H1 (cell line): ENCODE results near the gene LUZP1. TPM values are rescaled to one million over a fixed set of nuclear protein-coding genes. Genes with fewer than 3 reads are reported as not detected.

Source experiments
- CTCF ChIA-PET: fragments of 300-600 bp; sonication (Branson Sonifier 250); formaldehyde crosslinking; loops from one replicate; lab custom pipeline; 2021; ENCODE audit not compliant: partially characterized antibody; lab: Charles Lee
- POLR2A ChIA-PET: fragments of 300-600 bp; sonication (Branson Sonifier 250); formaldehyde crosslinking; loops from one replicate; lab custom pipeline; 2021; ENCODE audit warnings: inconsistent platforms; ENCODE audit not compliant: partially characterized antibody; lab: Charles Lee
- DNase-seq, 2 experiments: peaks; one replicate each; pipeline versions ENCODE4 v3.0.0 to v3.0.0-alpha.2; 2010 to 2022; ENCODE audit warnings: low spot score in 2 of 2, low read depth in 1 of 2, mixed read lengths in 1 of 2
- FAIRE-seq: peaks from 2 replicates; lab custom pipeline; 2011; peaks lifted over from hg19 to GRCh38; lab: Jason Lieb, UNC
- H2AFZ ChIP-seq: 2 replicates; pipeline ENCODE4 v1.8.1; 2012; ENCODE audit warnings: low read length, inconsistent platforms
- H2AK5ac ChIP-seq: 2 replicates; pipeline ENCODE4 v1.6.1; 2013; ENCODE audit warnings: low read depth, low read length
- H2BK120ac ChIP-seq: replicated peaks from 2 replicates; pipeline ENCODE3; 2013; ENCODE audit warnings: low read depth, low read length, inconsistent platforms
- H2BK12ac ChIP-seq: 2 replicates; pipeline ENCODE4 v1.6.1; 2013; ENCODE audit warnings: low read depth, low read length
- H2BK15ac ChIP-seq: 2 replicates; pipeline ENCODE4 v1.6.1; 2013; ENCODE audit warnings: low read length
- H2BK20ac ChIP-seq: 2 replicates; pipeline ENCODE4 v1.6.1; 2013; ENCODE audit warnings: low read length
- H2BK5ac ChIP-seq: 2 replicates; pipeline ENCODE4 v1.6.1; 2013; ENCODE audit warnings: low read depth, low read length
- H3K14ac ChIP-seq: 2 replicates; pipeline ENCODE4 v1.6.1; 2013; ENCODE audit warnings: inconsistent platforms; ENCODE audit not compliant: insufficient read length
- H3K18ac ChIP-seq: 2 replicates; pipeline ENCODE4 v1.6.1; 2013; ENCODE audit warnings: low read length; ENCODE audit errors: extremely low read depth
- H3K23ac ChIP-seq: 2 replicates; pipeline ENCODE4 v1.6.1; 2013; ENCODE audit warnings: inconsistent platforms; ENCODE audit not compliant: insufficient read length
- H3K23me2 ChIP-seq: 2 replicates; pipeline ENCODE4 v1.6.1; 2013; ENCODE audit warnings: low read depth, low read length
- H3K27ac ChIP-seq: 2 replicates; pipeline ENCODE4 v1.6.1; 2011; ENCODE audit warnings: low read depth, low read length, inconsistent platforms
- H3K27me3 ChIP-seq, 4 experiments: replicated peaks in 1 of 4; 1 replicate in 1 of 4; 2 replicates in 3 of 4; pipeline versions ENCODE4 v1.6.1 to v1.8.1; 2011 to 2013; ENCODE audit warnings: low read length in 3 of 4, mild to moderate bottlenecking in 3 of 4, inconsistent platforms in 2 of 4, mixed read lengths in 2 of 4, moderate library complexity in 1 of 4; ENCODE audit not compliant: control insufficient read depth in 3 of 4, insufficient read depth in 3 of 4; ENCODE audit errors: extremely low read depth in 1 of 4
- H3K36me3 ChIP-seq, 4 experiments: 2 replicates each; pipeline versions ENCODE4 v1.6.1 to v1.8.1; 2011 to 2013; ENCODE audit warnings: mild to moderate bottlenecking in 4 of 4, low read length in 3 of 4, moderate library complexity in 2 of 4, control low read depth in 1 of 4, inconsistent platforms in 1 of 4; ENCODE audit not compliant: insufficient read depth in 4 of 4, control insufficient read depth in 2 of 4
- H3K4ac ChIP-seq: replicated peaks from 2 replicates; pipeline ENCODE3; 2013; ENCODE audit warnings: low read length, low read depth, mixed read lengths, inconsistent platforms; ENCODE audit not compliant: insufficient read length
- H3K4me1 ChIP-seq, 4 experiments: replicated peaks in 1 of 4; 1 replicate in 1 of 4; 2 replicates in 3 of 4; pipeline versions ENCODE4 v1.6.1 to v1.8.1; 2011 to 2013; ENCODE audit warnings: low read length in 3 of 4, inconsistent platforms in 2 of 4, mixed read lengths in 1 of 4; ENCODE audit not compliant: insufficient read depth in 4 of 4, control insufficient read depth in 3 of 4
- H3K4me2 ChIP-seq, 2 experiments: 2 replicates each; pipeline versions ENCODE4 v1.6.1 to v1.8.1; 2011 to 2013; ENCODE audit warnings: low read depth in 2 of 2, low read length in 2 of 2, control low read depth in 1 of 2, inconsistent platforms in 1 of 2, mild to moderate bottlenecking in 1 of 2; ENCODE audit not compliant: insufficient read depth in 1 of 2
- H3K4me3 ChIP-seq, 4 experiments: fragments of 200-600, 300-600 bp in 1 of 4; sonication (generic), shearing (Covaris generic), sonication (Bioruptor Twin) in 1 of 4; 2 replicates each; pipeline versions ENCODE4 v1.5.1 to v1.8.1; 2011 to 2016; ENCODE audit warnings: low read length in 4 of 4, low read depth in 3 of 4, control low read depth in 2 of 4, inconsistent platforms in 2 of 4, mild to moderate bottlenecking in 2 of 4, mixed read lengths in 1 of 4, moderate library complexity in 1 of 4; ENCODE audit not compliant: insufficient read depth in 2 of 4; ENCODE audit errors: extremely low read depth in 1 of 4
- H3K56ac ChIP-seq: replicated peaks from 2 replicates; pipeline ENCODE3; 2013; ENCODE audit warnings: low read depth, mild to moderate bottlenecking, mixed read lengths, low read length, inconsistent platforms; ENCODE audit not compliant: insufficient read length
- H3K79me1 ChIP-seq: 2 replicates; pipeline ENCODE4 v1.6.1; 2013; ENCODE audit warnings: low read depth, low read length, control low read depth
- H3K79me2 ChIP-seq, 2 experiments: 2 replicates each; pipeline versions ENCODE4 v1.6.1 to v1.8.1; 2012 to 2013; ENCODE audit warnings: low read length in 2 of 2, mild to moderate bottlenecking in 2 of 2, inconsistent platforms in 1 of 2; ENCODE audit not compliant: insufficient read depth in 2 of 2, control insufficient read depth in 1 of 2
- H3K9ac ChIP-seq, 4 experiments: replicated peaks in 1 of 4; 1 replicate in 1 of 4; 2 replicates in 3 of 4; pipeline versions ENCODE4 v1.6.1 to v1.8.1; 2011 to 2013; ENCODE audit warnings: low read depth in 3 of 4, low read length in 3 of 4, control low read depth in 2 of 4, mild to moderate bottlenecking in 2 of 4, moderate library complexity in 2 of 4, inconsistent platforms in 1 of 4; ENCODE audit errors: extremely low read depth in 1 of 4
- H3K9me3 ChIP-seq, 2 experiments: 2 replicates each; pipeline versions ENCODE4 v1.6.1 to v1.8.1; 2012 to 2013; ENCODE audit warnings: mild to moderate bottlenecking in 2 of 2, moderate library complexity in 2 of 2, control low read depth in 1 of 2, inconsistent platforms in 1 of 2, low read depth in 1 of 2, low read length in 1 of 2, mixed read lengths in 1 of 2; ENCODE audit not compliant: insufficient read depth in 2 of 2
- H4K20me1 ChIP-seq, 2 experiments: replicated peaks in 1 of 2; 2 replicates each; pipeline versions ENCODE3 to v1.8.1; 2011 to 2013; ENCODE audit warnings: inconsistent platforms in 2 of 2, low read length in 2 of 2, mild to moderate bottlenecking in 1 of 2; ENCODE audit not compliant: insufficient read depth in 2 of 2, control insufficient read depth in 1 of 2
- H4K5ac ChIP-seq: 2 replicates; pipeline ENCODE4 v1.6.1; 2013; ENCODE audit warnings: low read length, low read depth, mixed read lengths, inconsistent platforms; ENCODE audit not compliant: insufficient read length
- H4K8ac ChIP-seq: 2 replicates; pipeline ENCODE4 v1.8.0; 2013; ENCODE audit warnings: mild to moderate bottlenecking, moderate library complexity, low read length, inconsistent platforms; ENCODE audit not compliant: insufficient read depth; ENCODE audit errors: extremely low read depth
- H4K91ac ChIP-seq: replicated peaks from 2 replicates; pipeline ENCODE3; 2013; ENCODE audit warnings: low read length, mixed read lengths, inconsistent platforms; ENCODE audit not compliant: insufficient read length
- BCL11A ChIP-seq, 2 experiments: IDR thresholded peaks; one replicate each; pipeline ENCODE4 v1.6.1; 2011; ENCODE audit warnings: low read depth in 2 of 2, low read length in 2 of 2, mild to moderate bottlenecking in 2 of 2
- CHD1 ChIP-seq: IDR thresholded peaks from 2 replicates; pipeline ENCODE4 v1.6.1; 2012; ENCODE audit warnings: low read depth, low read length, improper control_type of control experiment
- E2F6 ChIP-seq: IDR thresholded peaks from 2 replicates; pipeline ENCODE4 v1.6.1; 2012; ENCODE audit warnings: inconsistent platforms
- EGR1 ChIP-seq: IDR thresholded peaks from 2 replicates; pipeline ENCODE4 v1.6.1; 2011; ENCODE audit warnings: low read depth, low read length, borderline replicate concordance
- GTF2F1 ChIP-seq: IDR thresholded peaks from 2 replicates; pipeline ENCODE4 v1.6.1; 2012; ENCODE audit warnings: low read depth, low read length, improper control_type of control experiment, borderline replicate concordance
- MAFK ChIP-seq: IDR thresholded peaks from 2 replicates; pipeline ENCODE4 v1.6.1; 2012; ENCODE audit warnings: low read depth, mild to moderate bottlenecking, improper control_type of control experiment, low read length
- NANOG ChIP-seq: IDR thresholded peaks from 2 replicates; pipeline ENCODE4 v1.6.1; 2011; ENCODE audit warnings: low read length, low read depth, mild to moderate bottlenecking, inconsistent platforms; ENCODE audit not compliant: insufficient read depth, poor library complexity, severe bottlenecking
- NRF1 ChIP-seq: IDR thresholded peaks from 2 replicates; pipeline ENCODE4 v1.6.1; 2011; ENCODE audit warnings: mild to moderate bottlenecking, low read depth, low read length, improper control_type of control experiment
- SP1 ChIP-seq: IDR thresholded peaks from 2 replicates; pipeline ENCODE4 v1.6.1; 2011; ENCODE audit warnings: low read depth, low read length
- SP4 ChIP-seq: IDR thresholded peaks from 2 replicates; pipeline ENCODE4 v1.6.1; 2012; ENCODE audit warnings: low read length, inconsistent platforms
- SRF ChIP-seq: IDR thresholded peaks from 2 replicates; pipeline ENCODE4 v1.6.1; 2011; ENCODE audit warnings: mild to moderate bottlenecking, low read depth, low read length, moderate library complexity
- SUZ12 ChIP-seq: fragments of 200-600 bp; sonication (generic); IDR thresholded peaks from 2 replicates; pipeline ENCODE4 v1.6.1; 2012; ENCODE audit warnings: mild to moderate bottlenecking, inconsistent platforms, low read length, moderate library complexity, mixed read lengths
- TEAD4 ChIP-seq: IDR thresholded peaks from 2 replicates; pipeline ENCODE4 v1.6.1; 2012; ENCODE audit warnings: low read depth, low read length, inconsistent platforms, mixed read lengths
- ZNF274 ChIP-seq: IDR thresholded peaks from 2 replicates; pipeline ENCODE4 v1.7.0; 2012; ENCODE audit warnings: low read length, borderline replicate concordance; ENCODE audit errors: extremely low read depth
- WGBS, 2 experiments: shearing (Covaris generic) in 1 of 2; methylation state at CpG; one replicate each; pipeline versions ENCODE4 v1.1.6 to v1.1.7; 2013 to 2015; ENCODE audit warnings: low lambda C conversion rate in 2 of 2, mixed read lengths in 2 of 2, inconsistent platforms in 1 of 2, low coverage in 1 of 2, missing lambda C conversion rate in 1 of 2; ENCODE audit not compliant: insufficient replicate concordance in 2 of 2, insufficient coverage in 1 of 2, insufficient read length in 1 of 2; ENCODE audit errors: extremely low coverage in 1 of 2, missing lambda C conversion rate in 1 of 2; 5-methylcytosine and 5-hydroxymethylcytosine counted together
- polyA plus RNA-seq, 7 experiments: library from polyadenylated mRNA; depleted of rRNA in 3 of 7; stranded (reverse) in 5 of 7; unstranded in 2 of 7; fragments of >200 nt in 5 of 7; fragments of 200-250 nt in 2 of 7; gene quantifications; 1 replicate in 5 of 7; 2 replicates in 1 of 7; 4 replicates in 1 of 7; pipeline versions ENCODE4 v1.2.1 to v1.2.3, GENCODE V29; 2011 to 2013; ENCODE audit warnings: missing spikeins in 2 of 7, mixed read lengths in 2 of 7
- total RNA-seq: library from RNA; stranded (reverse); fragmentation: NEBNext Ultra II Directional; extraction: Animal tissue kit (Norgen Biotek cat#: 25700); gene quantifications from 2 replicates; pipeline ENCODE4 v1.2.1, GENCODE V29; 2021

LUZP1 gene
- total and polyA plus RNA-seq, 2 of the 8 experiments (the other 6 are each of a cell fraction or from before 2014, with no cell fraction given) = 14.0 to 60.5 TPM

- Histone ChIP-seq H4K20me1 (peaks cover 0 to 4% of the 10 kb centered on the region in 2 experiments), H3K4me1 (peaks cover 0 to 6% (median 0%) of the 10 kb centered on the region in 4 experiments; a peak in 4 of 7 replicates), H3K14ac (no peak overlapping the region), H2BK15ac (no peak overlapping the region), H3K56ac (no peak overlapping the region), H3K9me3 (no peaks in the 10 kb centered on the region), H3K79me2 (peaks cover 0 to 87% of the 10 kb centered on the region in 2 experiments; a peak in 3 of 4 replicates), H3K27me3 (no peaks in the 10 kb centered on the region), H2AK5ac (no peak overlapping the region), H2BK12ac (no peak overlapping the region), H4K8ac (no peak overlapping the region), H4K91ac (no peak overlapping the region), H3K4ac (no peak overlapping the region), H2BK5ac (no peak overlapping the region), H2BK20ac (no peak overlapping the region), H4K5ac (no peak overlapping the region), H3K23me2 (no peaks in the 10 kb centered on the region; the same call in 1 of the 2 replicates), H3K27ac (no peak overlapping the region), H2BK120ac (no peak overlapping the region), H3K79me1 (peaks cover 8% of the 10 kb centered on the region), H3K4me3 (no peak overlapping the region), H3K18ac (no peak overlapping the region), H3K4me2 (no peak overlapping the region), H3K36me3 (no peaks in the 10 kb centered on the region), H3K9ac (no peak overlapping the region), H2AFZ (no peak overlapping the region), H3K23ac (no peak overlapping the region)
- FAIRE-seq (no peak), DNase-seq (no peak)
- no peak for TF ChIP-seq MAFK
- no peak for TF ChIP-seq CHD1
- TF ChIP-seq EGR1 = no peak
- no peak for TF ChIP-seq SUZ12
- no peak for TF ChIP-seq BCL11A (IDR thresholded peaks at IDR 0.05; ENCODE audit: low read depth in 2 of 2, low read length in 2 of 2)
- TF ChIP-seq NANOG = no peak
- no peak for TF ChIP-seq ZNF274
- TF ChIP-seq SRF = no peak
- TF ChIP-seq SP1 = no peak
- no peak for TF ChIP-seq GTF2F1
- TF ChIP-seq E2F6 = no peak
- TF ChIP-seq TEAD4 = no peak
- no peak for TF ChIP-seq NRF1
- TF ChIP-seq SP4 = no peak
- CTCF ChIA-PET = interaction anchor here (1.8 to 2.4 kb wide), 2 partner anchors 27 to 57 kb away, joined by 5 to 10 read pairs; no protein-coding TSS in a partner anchor
- 92% methylated on average over 1 of the region's 1 CpG; no CpG with 5 or more reads in 1 of the 2 experiments for WGBS, 2 experiments
- POLR2A ChIA-PET = interaction anchor here (1.5 kb wide), 1 partner anchor 37 kb away, joined by 3 read pairs; no protein-coding TSS in a partner anchor
These were observed 42.5 kb downstream of the LUZP1 start for GRCh38 chr1:23126200-23126599.
